GM20000 (cell line): Measurements from ENCODE around the gene ACD.

Experiments used
- DNase-seq: peaks from one replicate; pipeline ENCODE4 v3.0.0; 2012; ENCODE audit warnings: low spot score
- TF ChIP-seq, protein P1 (sequence below): IDR thresholded peaks from 2 replicates; pipeline ENCODE4 v1.5.1; 2012; ENCODE audit warnings: mild to moderate bottlenecking, control low read depth; ENCODE audit errors: extremely low read depth, missing control alignments

ACD gene

DNA sequence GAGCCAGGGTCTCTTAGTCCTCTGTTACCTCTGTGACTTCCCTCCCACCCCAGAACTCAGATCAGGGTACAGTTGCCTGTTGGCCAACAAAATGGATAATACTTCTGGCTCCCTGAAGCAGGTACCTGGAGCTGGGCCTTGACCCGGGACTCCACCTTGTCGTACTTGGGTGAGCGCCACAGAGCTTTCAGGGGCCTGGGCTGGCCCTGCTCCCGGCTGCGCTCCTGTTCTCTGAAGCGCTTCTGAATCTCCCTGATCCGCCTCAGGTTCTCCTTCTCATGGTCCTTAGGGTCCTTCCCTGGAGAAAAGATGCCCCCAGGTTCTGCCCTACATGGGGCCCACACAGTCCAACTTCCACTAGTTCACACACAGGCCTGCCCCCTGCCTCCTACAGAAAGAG, 4.8 kb upstream of the ACD start:
- TF ChIP-seq, protein P1, sequence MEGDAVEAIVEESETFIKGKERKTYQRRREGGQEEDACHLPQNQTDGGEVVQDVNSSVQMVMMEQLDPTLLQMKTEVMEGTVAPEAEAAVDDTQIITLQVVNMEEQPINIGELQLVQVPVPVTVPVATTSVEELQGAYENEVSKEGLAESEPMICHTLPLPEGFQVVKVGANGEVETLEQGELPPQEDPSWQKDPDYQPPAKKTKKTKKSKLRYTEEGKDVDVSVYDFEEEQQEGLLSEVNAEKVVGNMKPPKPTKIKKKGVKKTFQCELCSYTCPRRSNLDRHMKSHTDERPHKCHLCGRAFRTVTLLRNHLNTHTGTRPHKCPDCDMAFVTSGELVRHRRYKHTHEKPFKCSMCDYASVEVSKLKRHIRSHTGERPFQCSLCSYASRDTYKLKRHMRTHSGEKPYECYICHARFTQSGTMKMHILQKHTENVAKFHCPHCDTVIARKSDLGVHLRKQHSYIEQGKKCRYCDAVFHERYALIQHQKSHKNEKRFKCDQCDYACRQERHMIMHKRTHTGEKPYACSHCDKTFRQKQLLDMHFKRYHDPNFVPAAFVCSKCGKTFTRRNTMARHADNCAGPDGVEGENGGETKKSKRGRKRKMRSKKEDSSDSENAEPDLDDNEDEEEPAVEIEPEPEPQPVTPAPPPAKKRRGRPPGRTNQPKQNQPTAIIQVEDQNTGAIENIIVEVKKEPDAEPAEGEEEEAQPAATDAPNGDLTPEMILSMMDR: no peak
- no peak for DNase-seq

GRCh38 chr16:67664258-67664657, 4.2 kb upstream of the ACD start:
- DNase-seq: no peak
- TF ChIP-seq, protein P1: no peak

DNA sequence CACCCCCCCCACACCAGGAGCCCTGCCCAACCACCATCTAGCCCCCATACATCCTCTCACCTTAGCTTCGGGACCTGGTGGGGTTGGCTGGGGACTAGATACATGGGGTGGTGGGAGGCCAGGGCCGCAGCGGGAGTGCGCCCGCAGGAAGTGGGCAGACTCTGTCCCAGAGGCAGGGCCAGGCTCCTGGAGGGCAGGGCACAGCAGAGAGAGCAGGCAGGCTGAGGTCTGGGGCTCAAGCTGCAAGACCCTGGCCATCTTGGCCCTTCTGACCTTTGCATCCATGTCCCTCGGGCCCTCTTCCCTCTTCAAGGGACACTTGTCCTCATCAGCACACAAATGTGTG, 3.8 kb upstream of the ACD start:
- TF ChIP-seq, protein P1: no peak
- no peak for DNase-seq

GRCh38 chr16:67663151-67663876, 3.3 kb upstream of the ACD start:
- TF ChIP-seq, protein P1: no peak
- no peak for DNase-seq

- TF ChIP-seq, protein P1: no peak
- no peak for DNase-seq
Observed at GRCh38 chr16:67662653-67663010, 2.6 kb upstream of the ACD start.

DNA sequence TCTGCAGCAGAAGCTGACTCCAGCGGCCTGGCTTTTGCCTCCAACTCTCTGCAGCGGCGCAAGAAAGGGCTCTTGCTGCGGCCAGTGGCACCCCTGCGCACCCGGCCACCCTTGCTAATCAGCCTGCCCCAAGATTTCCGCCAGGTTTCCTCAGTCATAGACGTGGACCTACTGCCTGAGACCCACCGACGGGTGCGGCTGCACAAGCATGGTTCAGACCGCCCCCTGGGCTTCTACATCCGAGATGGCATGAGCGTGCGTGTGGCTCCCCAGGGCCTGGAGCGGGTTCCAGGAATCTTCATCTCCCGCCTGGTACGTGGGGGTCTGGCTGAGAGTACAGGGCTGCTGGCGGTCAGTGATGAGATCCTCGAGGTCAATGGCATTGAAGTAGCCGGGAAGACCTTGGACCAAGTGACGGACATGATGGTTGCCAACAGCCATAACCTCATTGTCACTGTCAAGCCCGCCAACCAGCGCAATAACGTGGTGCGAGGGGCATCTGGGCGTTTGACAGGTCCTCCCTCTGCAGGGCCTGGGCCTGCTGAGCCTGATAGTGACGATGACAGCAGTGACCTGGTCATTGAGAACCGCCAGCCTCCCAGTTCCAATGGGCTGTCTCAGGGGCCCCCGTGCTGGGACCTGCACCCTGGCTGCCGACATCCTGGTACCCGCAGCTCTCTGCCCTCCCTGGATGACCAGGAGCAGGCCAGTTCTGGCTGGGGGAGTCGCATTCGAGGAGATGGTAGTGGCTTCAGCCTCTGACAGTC, 2.0 kb upstream of the ACD start:
- TF ChIP-seq, protein P1: no peak
- no peak for DNase-seq

GRCh38 chr16:67661101-67661761, 1.2 kb upstream of the ACD start:
- TF ChIP-seq, protein P1: no peak
- no peak for DNase-seq
